ENCODE data around the gene TFAP2E. TPM values are rescaled to one million over a fixed set of nuclear protein-coding genes. Genes with fewer than 3 reads are reported as not detected.

The TFAP2E gene
- total RNA-seq, 1 experiment from 2014 or later: 6.1 TPM

DNA sequence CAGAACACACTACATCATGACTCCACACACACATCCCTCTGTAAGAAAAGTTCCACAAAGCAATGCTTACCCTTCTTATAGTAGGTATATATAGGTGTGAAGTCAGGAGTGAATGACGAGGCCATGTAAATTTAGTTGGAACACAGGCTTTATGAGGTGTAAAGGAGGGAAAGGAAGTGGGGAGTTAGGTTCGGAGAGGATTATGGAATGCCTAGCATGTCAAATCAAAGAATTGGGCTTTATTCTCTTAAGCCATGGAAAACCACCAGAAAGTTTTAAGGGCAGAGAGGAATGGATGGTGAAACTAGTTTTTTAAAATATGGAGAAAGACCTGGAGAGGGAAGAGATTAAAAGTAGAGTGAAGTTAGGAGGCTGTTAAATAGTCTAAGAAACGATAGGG, 26.3 kb downstream of the TFAP2E start:
- no TSS peak for BruUV-seq (replicated peaks)
- ChIA-PET POLR2A (no interaction called here), RAD21 (ENCODE audit: low non-redundant PET in 1 of 2, low total read pairs in 2 of 2, uncharacterized antibody in 2 of 2, unreplicated experiment in 2 of 2) (no interaction called here), CTCF (no interaction called here)
- H3K9me3 ChIP-seq (ENCODE audit: control insufficient read depth in 1 of 2, insufficient read depth in 1 of 2, low read depth in 1 of 2, low read length in 2 of 2): no peaks in the 10 kb centered on the region
- DNase-seq (ENCODE audit: low read depth, low spot score) (no peak), ATAC-seq (no peak)
- H3K27me3 ChIP-seq (ENCODE audit: insufficient read depth, low read length): no peaks in the 10 kb centered on the region
- H4K20me1 ChIP-seq (ENCODE audit: insufficient read depth): peaks cover 4% of the 10 kb centered on the region; the same call in 1 of the 2 replicates
- no peak overlapping the region for H3K27ac ChIP-seq (ENCODE audit: low read depth, low read length)
- no peak overlapping the region for H3K4me2 ChIP-seq (ENCODE audit: low read length)
- no peak overlapping the region for H3K4me3 ChIP-seq (replicated peaks in 1 of 2; ENCODE audit: low read depth in 1 of 2, low read length in 2 of 2)
- H3K36me3 ChIP-seq (ENCODE audit: control insufficient read depth in 1 of 2, insufficient read depth in 2 of 2, low read length in 2 of 2): peaks cover 32 to 50% of the 10 kb centered on the region in 2 experiments; a peak in 3 of 4 replicates
- no peaks in the 10 kb centered on the region for H3K4me1 ChIP-seq (ENCODE audit: control insufficient read depth in 1 of 2, insufficient read depth in 2 of 2, low read length in 2 of 2)
- no peaks in the 10 kb centered on the region for H3K9me2 ChIP-seq (ENCODE audit: insufficient read depth)
- no peak for TF ChIP-seq EZH2phosphoT487 (IDR thresholded peaks at IDR 0.05; ENCODE audit: borderline replicate concordance)
- no peak for TF ChIP-seq FOSL1 (IDR thresholded peaks at IDR 0.05; ENCODE audit: low read depth)
- no peak for TF ChIP-seq SRF (IDR thresholded peaks at IDR 0.05; ENCODE audit: low read depth)
- no peak for TF ChIP-seq POLR2AphosphoS5 (IDR thresholded peaks at IDR 0.05; ENCODE audit: low read depth, low read length)
- no peak for TF ChIP-seq TCF7L2 (IDR thresholded peaks at IDR 0.05; ENCODE audit: borderline replicate concordance, extremely low read depth, insufficient read depth, insufficient read length)
- no peak for TF ChIP-seq RAD21 (IDR thresholded peaks at IDR 0.05; ENCODE audit: low read depth)
- TF ChIP-seq, protein P1, sequence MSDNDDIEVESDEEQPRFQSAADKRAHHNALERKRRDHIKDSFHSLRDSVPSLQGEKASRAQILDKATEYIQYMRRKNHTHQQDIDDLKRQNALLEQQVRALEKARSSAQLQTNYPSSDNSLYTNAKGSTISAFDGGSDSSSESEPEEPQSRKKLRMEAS (IDR thresholded peaks at IDR 0.05): no peak
- no peak for TF ChIP-seq SP1 (IDR thresholded peaks at IDR 0.05; ENCODE audit: low read depth)
- TF ChIP-seq, protein P2, sequence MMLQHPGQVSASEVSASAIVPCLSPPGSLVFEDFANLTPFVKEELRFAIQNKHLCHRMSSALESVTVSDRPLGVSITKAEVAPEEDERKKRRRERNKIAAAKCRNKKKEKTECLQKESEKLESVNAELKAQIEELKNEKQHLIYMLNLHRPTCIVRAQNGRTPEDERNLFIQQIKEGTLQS (IDR thresholded peaks at IDR 0.05): no peak
- no peak for TF ChIP-seq EGR1 (IDR thresholded peaks at IDR 0.05; ENCODE audit: low read depth)
- no peak for TF ChIP-seq POLR2A (IDR thresholded peaks at IDR 0.05; ENCODE audit: borderline replicate concordance, extremely low read depth, insufficient read depth, insufficient read length)
- intact Hi-C loops (cut with micrococcal nuclease): no loop called here
- H2AFZ ChIP-seq (ENCODE audit: low read depth, low read length, poor library complexity, severe bottlenecking): no peak overlapping the region
- no peak overlapping the region for H3K9ac ChIP-seq (ENCODE audit: low read length)
- H3K79me2 ChIP-seq (ENCODE audit: insufficient read depth, low read length): peaks cover 6% of the 10 kb centered on the region; the same call in 1 of the 2 replicates

DNA sequence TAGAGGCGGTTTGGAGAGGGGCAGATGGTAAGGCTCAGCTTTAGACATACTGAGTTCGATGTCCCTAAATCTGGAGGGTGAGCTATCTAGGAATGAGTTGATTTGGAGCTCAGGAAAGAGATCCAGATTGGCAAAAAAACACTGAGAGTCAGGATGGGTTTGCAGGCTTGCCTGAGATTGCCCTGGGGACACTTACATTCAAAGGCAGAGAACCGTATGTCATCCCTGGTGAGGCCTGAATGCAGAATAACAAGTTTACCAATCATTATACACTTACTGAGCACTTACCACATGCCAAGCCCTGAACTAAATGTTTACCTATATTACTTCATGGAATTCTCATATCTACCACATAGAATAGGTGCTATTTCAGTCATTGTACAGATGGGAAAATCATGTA, 27.5 kb downstream of the TFAP2E start:
- intact Hi-C loops (cut with micrococcal nuclease): no loop called here
- no peaks in the 10 kb centered on the region for H3K9me3 ChIP-seq (ENCODE audit: control insufficient read depth in 1 of 2, insufficient read depth in 1 of 2, low read depth in 1 of 2, low read length in 2 of 2)
- CTCF ChIA-PET: no interaction called here
- H3K9me2 ChIP-seq (ENCODE audit: insufficient read depth): no peaks in the 10 kb centered on the region
- POLR2A ChIA-PET: no interaction called here
- RAD21 ChIA-PET (ENCODE audit: low non-redundant PET in 1 of 2, low total read pairs in 2 of 2, uncharacterized antibody in 2 of 2, unreplicated experiment in 2 of 2): no interaction called here
- H3K27ac ChIP-seq (ENCODE audit: low read depth, low read length): no peak overlapping the region
- peaks cover 17% of the 10 kb centered on the region for H3K79me2 ChIP-seq (ENCODE audit: insufficient read depth, low read length)
- peaks cover 4% of the 10 kb centered on the region; the same call in 1 of the 2 replicates for H4K20me1 ChIP-seq (ENCODE audit: insufficient read depth)
- TF ChIP-seq SRF (IDR thresholded peaks at IDR 0.05; ENCODE audit: low read depth) (no peak), EZH2 (IDR thresholded peaks at IDR 0.05) (no peak), EZH2phosphoT487 (IDR thresholded peaks at IDR 0.05; ENCODE audit: borderline replicate concordance) (no peak), TCF7L2 (IDR thresholded peaks at IDR 0.05; ENCODE audit: borderline replicate concordance, extremely low read depth, insufficient read depth, insufficient read length) (no peak), RAD21 (IDR thresholded peaks at IDR 0.05; ENCODE audit: low read depth) (no peak), SP1 (IDR thresholded peaks at IDR 0.05; ENCODE audit: low read depth) (no peak)
- BruUV-seq (replicated peaks): no TSS peak
- DNase-seq (ENCODE audit: low read depth, low spot score) (no peak), ATAC-seq (no peak)
- no peak overlapping the region for H2AFZ ChIP-seq (ENCODE audit: low read depth, low read length, poor library complexity, severe bottlenecking)
- H3K4me3 ChIP-seq (replicated peaks in 1 of 2; ENCODE audit: low read depth in 1 of 2, low read length in 2 of 2): no peak overlapping the region
- H3K27me3 ChIP-seq (ENCODE audit: insufficient read depth, low read length): no peaks in the 10 kb centered on the region
- H3K9ac ChIP-seq (ENCODE audit: low read length): no peak overlapping the region
- H3K36me3 ChIP-seq (ENCODE audit: control insufficient read depth in 1 of 2, insufficient read depth in 2 of 2, low read length in 2 of 2): peaks cover 39 to 50% of the 10 kb centered on the region in 2 experiments; a peak in 3 of 4 replicates
- H3K4me2 ChIP-seq (ENCODE audit: low read length): no peak overlapping the region
- H3K4me1 ChIP-seq (ENCODE audit: control insufficient read depth in 1 of 2, insufficient read depth in 2 of 2, low read length in 2 of 2): no peaks in the 10 kb centered on the region

All from HCT116 (cell line).